ENCODE measurements around the gene NPAS3. TPM values are rescaled to one million over a fixed set of nuclear protein-coding genes. Genes with fewer than 3 reads are reported as not detected.

NPAS3 gene
- total and polyA plus RNA-seq, 2 of the 8 experiments (the other 6 are each of a cell fraction or from before 2014, with no cell fraction given), result 0.11 to 0.60 TPM

GRCh38 chr14:32978691-32979255, 40.1 kb downstream of the NPAS3 start:
- Histone ChIP-seq H2BK5ac (ENCODE audit: low read depth, low read length) (no peak overlapping the region), H3K23ac (ENCODE audit: insufficient read length) (no peak overlapping the region), H3K36me3 (ENCODE audit: control insufficient read depth in 2 of 4, insufficient read depth in 4 of 4, low read length in 3 of 4) (no peaks in the 10 kb centered on the region), H2AK5ac (ENCODE audit: low read depth, low read length) (no peak overlapping the region), H4K8ac (ENCODE audit: extremely low read depth, insufficient read depth, low read length) (no peak overlapping the region), H3K18ac (ENCODE audit: extremely low read depth, low read length) (no peak overlapping the region), H3K79me1 (ENCODE audit: low read depth, low read length) (no peaks in the 10 kb centered on the region), H3K23me2 (ENCODE audit: low read depth, low read length) (no peaks in the 10 kb centered on the region), H3K9me3 (ENCODE audit: insufficient read depth in 2 of 2, low read depth in 1 of 2, low read length in 1 of 2) (no peaks in the 10 kb centered on the region), H3K9ac (replicated peaks in 1 of 4; ENCODE audit: extremely low read depth in 1 of 4, low read depth in 3 of 4, low read length in 3 of 4) (no peak overlapping the region), H2AFZ (ENCODE audit: low read length) (no peak overlapping the region), H4K5ac (ENCODE audit: insufficient read length, low read depth, low read length) (no peak overlapping the region), H2BK12ac (ENCODE audit: low read depth, low read length) (no peak overlapping the region), H3K79me2 (ENCODE audit: control insufficient read depth in 1 of 2, insufficient read depth in 2 of 2, low read length in 2 of 2) (no peaks in the 10 kb centered on the region), H2BK15ac (ENCODE audit: low read length) (no peak overlapping the region), H2BK20ac (ENCODE audit: low read length) (no peak overlapping the region), H3K56ac (replicated peaks; ENCODE audit: insufficient read length, low read depth, low read length) (no peak overlapping the region), H3K4me2 (ENCODE audit: insufficient read depth in 1 of 2, low read depth in 2 of 2, low read length in 2 of 2) (no peak overlapping the region), H2BK120ac (replicated peaks; ENCODE audit: low read depth, low read length) (no peak overlapping the region), H3K4ac (replicated peaks; ENCODE audit: insufficient read length, low read depth, low read length) (no peak overlapping the region), H3K27me3 (replicated peaks in 1 of 4; ENCODE audit: control insufficient read depth in 3 of 4, extremely low read depth in 1 of 4, insufficient read depth in 3 of 4, low read length in 3 of 4) (no peaks in the 10 kb centered on the region), H3K14ac (ENCODE audit: insufficient read length) (no peak overlapping the region), H4K91ac (replicated peaks; ENCODE audit: insufficient read length, low read length) (no peak overlapping the region), H3K4me1 (replicated peaks in 1 of 4; ENCODE audit: control insufficient read depth in 3 of 4, insufficient read depth in 4 of 4, low read length in 3 of 4) (no peaks in the 10 kb centered on the region), H4K20me1 (replicated peaks in 1 of 2; ENCODE audit: control insufficient read depth in 1 of 2, insufficient read depth in 2 of 2, low read length in 2 of 2) (no peaks in the 10 kb centered on the region), H3K27ac (ENCODE audit: low read depth, low read length) (no peak overlapping the region), H3K4me3 (ENCODE audit: extremely low read depth in 1 of 4, insufficient read depth in 2 of 4, low read depth in 3 of 4, low read length in 4 of 4) (no peak overlapping the region)
- ChIA-PET CTCF (ENCODE audit: partially characterized antibody) (no interaction called here), POLR2A (ENCODE audit: partially characterized antibody) (no interaction called here)
- DNase-seq (ENCODE audit: low read depth in 1 of 2, low spot score in 2 of 2), result no peak
- FAIRE-seq, result no peak
- WGBS, 2 experiments (ENCODE audit: extremely low coverage in 1 of 2, insufficient coverage in 1 of 2, insufficient read length in 1 of 2, insufficient replicate concordance in 2 of 2, low coverage in 1 of 2, low lambda C conversion rate in 2 of 2, missing lambda C conversion rate in 1 of 2), result 98% methylated on average over 4 of the region's 4 CpGs; no CpG with 5 or more reads in 1 of the 2 experiments
- TF ChIP-seq SP4 (IDR thresholded peaks at IDR 0.05; ENCODE audit: low read length), result no peak
- TF ChIP-seq GTF2F1 (IDR thresholded peaks at IDR 0.05; ENCODE audit: borderline replicate concordance, low read depth, low read length), result no peak
- TF ChIP-seq EP300 (IDR thresholded peaks at IDR 0.05; ENCODE audit: borderline replicate concordance in 1 of 2, low read depth in 2 of 2, low read length in 2 of 2), result no peak
- no peak for TF ChIP-seq E2F6 (IDR thresholded peaks at IDR 0.05)
- no peak for TF ChIP-seq BRCA1 (IDR thresholded peaks at IDR 0.05; ENCODE audit: low read depth, low read length)

Measured in H1 (cell line).